UCSD-AML1 (cell line): ENCODE data around the gene UBASH3B.
A peak's percentile ranks its signal among the peaks of the same experiment; 100 is the strongest.

Experiments
- DNase-seq: peaks from one replicate; lab custom pipeline; 2025; ENCODE audit not compliant: unreplicated experiment; lab: John Stamatoyannopoulos, UW

The UBASH3B gene

DNA sequence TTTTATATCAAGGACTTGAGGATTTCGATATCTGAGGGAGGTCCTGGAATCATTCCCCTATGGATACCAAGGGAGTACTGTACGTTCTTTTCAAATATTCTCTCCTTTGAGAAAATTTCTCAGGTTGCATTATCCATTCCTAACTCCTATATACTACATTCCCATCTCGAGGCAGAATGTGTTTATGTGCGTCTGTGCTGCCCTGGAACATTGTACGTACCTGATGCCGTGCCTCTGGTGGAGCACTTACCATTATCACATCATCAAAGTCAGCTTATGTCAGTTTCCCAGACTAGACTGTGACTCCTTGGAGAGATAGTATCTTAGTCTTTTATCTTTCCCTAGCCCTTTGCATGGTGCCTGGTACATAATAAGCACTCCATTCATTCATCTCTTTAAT is 21.7 kb downstream of the UBASH3B start:
- no peak for DNase-seq

GRCh38 chr11:122678406-122678805 is 22.9 kb downstream of the UBASH3B start:
- DNase-seq, result no peak

DNA sequence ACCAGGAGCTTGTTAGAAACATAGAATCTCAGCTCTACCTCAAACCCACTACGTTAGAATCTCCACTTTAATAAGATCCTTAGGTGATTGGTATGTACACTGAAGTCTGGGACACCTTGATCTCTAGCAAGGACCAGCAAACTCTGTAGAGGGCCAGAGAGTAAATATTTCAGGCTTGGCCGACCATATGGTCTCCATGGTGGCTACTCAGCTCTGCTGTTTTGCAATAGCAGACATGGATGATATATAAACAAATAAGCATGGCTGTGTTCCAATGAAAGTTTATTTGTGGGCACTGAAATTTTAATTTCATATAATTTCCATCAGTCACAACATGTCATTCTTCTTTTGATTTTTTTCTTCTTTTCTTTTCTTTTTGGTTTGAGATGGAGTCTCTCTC is 23.9 kb downstream of the UBASH3B start:
- no peak for DNase-seq

DNA sequence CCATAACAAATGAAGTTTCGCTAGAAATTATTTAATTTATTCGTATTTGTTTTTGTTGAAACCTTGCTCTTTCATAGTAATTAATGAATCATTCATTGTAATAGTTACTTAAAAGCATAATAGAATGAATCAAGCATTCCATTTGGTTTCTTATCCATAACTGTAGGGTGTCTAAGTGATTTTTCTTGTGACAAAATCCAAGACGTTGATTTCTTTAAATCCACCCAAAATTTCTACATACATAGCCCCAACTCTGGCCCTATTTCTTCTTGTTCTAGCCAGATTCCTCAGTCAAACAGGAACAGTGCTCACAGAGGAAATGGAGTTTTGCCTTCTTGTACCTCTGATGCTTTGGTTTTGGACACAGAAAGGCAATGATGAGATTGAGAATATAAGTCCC is 25.5 kb downstream of the UBASH3B start:
- DNase-seq, result no peak

- DNase-seq, result no peak
Observed at GRCh38 chr11:122681735-122682134, 26.2 kb downstream of the UBASH3B start.

DNA sequence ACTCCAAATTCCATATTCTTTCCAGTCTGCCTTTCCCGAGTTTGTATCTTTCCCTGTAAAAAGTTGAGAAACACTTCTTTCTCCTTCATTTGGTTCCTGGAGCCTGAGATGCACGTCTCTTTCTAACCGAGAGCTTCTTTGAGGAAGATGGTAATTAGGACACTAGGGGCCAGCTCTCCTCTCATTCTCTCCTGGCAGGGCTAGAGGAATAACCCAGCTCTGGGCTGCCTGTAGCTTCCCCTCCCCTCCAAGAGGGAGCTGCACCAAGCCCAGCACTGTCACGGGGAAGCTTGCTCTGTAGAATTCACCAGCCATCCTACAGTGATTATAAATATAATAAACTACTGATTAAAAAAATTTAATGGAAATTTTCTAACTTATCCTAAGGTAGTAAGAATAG is 26.9 kb downstream of the UBASH3B start:
- no peak for DNase-seq

DNA sequence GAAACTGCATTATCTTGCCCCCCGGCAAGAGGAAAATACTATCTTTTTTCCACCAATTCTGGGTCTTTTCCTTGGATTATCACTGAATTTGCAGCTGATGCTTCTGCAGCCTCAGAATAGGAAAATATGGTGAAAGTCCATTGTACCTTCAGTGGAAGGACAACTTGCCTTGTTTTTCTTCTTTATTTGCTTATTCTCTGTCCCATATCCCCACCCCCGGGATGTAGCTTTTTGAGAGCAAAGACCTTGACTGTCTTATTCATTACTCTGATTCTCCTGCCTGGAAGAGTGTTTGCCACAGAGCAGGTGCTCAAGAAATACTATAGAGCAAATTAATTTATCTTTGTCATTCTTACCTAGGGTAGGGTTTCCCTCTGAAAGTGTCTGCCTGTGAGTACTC is 29.5 kb downstream of the UBASH3B start:
- no peak for DNase-seq

DNA sequence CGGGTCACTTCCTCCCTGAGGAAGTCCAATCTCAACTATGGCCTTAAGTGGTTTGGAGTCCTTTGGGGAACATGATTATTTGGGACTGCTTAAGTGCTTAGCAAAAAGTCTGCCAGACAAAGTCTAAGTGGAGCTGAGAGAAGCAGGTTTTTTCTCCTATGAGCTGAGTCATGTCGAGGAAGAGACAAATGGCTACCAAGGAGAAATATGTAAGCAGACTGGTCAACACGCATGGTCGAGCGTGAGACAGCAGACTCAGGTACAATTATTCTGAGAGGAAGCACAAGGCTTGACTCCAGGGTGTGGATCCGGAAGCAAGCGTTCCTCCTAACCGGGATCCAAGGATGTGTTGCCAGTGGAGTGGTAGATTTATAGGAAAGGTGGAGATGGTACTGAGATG is 30.6 kb downstream of the UBASH3B start:
- DNase-seq, result no peak

- no peak for DNase-seq
Observed at GRCh38 chr11:122690384-122690783, 34.9 kb downstream of the UBASH3B start.

DNA sequence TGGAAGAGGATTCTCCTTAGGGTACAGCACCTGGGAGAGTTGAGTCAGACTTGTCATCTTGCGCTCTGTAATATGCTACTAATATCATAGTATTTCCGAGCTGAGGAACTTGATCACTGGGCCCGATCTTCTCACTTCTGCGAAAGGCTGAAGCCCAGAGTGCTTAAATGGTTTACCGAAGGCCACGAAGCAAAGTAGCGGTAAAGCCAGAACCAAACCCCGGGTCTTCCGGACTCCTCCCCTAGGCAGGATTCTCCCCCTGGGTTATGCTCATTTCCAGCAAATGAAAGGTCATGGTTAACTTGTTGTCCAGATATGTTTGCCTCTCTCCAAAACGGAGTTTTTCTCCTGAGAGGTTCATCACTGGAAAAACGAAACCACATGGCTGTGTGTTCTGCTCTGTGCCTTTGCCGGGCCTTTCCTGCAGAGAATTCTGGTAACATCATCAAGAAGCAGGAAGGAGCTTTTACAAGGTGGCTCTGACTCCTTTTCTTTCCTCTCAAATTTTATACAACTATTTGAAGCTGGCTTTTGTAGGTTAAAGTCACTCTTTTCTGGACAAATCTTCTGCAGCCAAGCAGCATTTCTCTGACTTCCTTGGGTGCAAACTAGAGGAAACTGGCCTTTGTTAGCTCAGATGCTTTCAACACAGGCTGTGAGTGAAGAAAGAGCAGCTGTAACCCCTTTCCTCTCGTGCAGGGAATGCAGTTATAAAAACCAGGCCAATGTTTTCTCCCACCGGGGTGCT is 35.5 kb downstream of the UBASH3B start:
- DNase-seq, result no peak

DNA sequence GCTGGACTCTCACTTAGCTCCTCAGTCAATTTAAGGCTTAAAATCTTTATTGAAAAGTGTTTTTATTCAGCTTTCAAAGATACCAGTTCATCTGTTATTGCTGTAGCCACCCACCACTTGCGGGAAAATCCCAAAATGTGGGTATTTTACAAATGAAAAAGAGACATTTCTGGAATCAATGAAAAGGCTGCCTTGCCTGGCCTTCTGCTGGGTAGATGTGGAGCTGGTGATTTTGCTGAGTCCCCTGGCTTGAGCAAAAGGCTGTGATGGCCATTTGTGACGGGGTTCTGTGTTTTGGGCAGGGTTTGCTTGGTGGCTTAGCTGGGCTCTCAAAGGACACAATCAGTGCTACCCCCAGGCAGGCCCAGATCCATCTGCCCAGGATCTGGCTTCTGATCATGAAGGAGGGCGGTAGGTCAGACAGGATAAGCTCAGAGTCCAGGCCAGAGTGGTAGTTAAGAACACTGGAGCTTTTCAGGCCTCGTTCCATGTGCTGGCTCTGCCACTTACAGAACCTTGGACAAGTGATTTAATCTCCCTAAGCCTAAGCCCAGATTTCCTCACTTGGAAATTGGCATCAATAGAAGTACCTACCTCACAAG is 36.1 kb downstream of the UBASH3B start:
- no peak for DNase-seq

- DNase-seq, result no peak
Observed at GRCh38 chr11:122692444-122692843, 36.9 kb downstream of the UBASH3B start.

GRCh38 chr11:122695076-122695615 is 39.6 kb downstream of the UBASH3B start:
- DNase-seq, result no peak

DNA sequence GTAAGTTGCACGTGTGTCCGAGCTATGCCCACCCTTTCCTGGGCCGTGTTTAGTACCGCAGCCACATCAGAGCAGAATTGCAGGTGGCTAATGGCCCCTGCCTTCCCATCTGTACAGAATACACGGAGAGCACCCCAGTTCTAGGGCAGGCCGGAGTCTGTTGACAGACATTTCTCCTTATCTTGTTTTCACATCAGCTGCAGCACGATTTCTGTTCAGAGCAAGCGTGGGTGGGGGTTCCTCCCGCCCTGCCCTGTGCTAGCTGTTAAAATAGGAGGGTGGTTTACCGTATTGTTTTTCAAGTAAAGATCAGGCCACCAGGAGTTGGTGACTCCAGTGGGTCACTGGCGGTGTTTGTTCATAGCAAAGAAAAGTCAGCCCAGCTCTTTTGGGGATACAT is 41.1 kb downstream of the UBASH3B start:
- peak; percentile 25 for DNase-seq

DNA sequence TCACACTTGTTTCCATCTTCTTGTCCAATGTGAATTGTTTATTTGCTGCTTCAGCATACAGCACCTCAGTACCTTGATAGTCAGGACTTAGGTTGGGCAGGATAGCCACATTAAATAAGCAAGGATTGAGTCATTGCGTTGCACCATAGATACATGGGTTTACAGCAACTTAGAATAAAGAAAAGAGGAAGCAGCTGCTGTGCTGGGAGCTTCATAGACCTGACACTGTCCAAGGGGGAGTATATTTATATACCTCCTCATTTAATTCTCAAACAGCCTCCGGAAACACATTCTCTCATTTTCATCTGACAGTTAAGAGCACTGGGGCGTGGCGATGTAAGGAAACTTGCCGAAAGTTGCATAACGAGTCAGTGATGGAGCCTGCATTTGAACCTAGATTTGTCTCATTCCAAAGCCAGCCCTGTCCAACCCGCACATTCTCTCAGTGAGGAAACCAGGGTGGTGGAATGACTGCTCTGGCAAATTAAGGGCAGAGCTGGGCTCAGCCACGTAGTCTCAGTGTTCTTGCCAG is 42.2 kb downstream of the UBASH3B start:
- peak; percentile 45 for DNase-seq

GRCh38 chr11:122698392-122698791 is 42.9 kb downstream of the UBASH3B start:
- no peak for DNase-seq

DNA sequence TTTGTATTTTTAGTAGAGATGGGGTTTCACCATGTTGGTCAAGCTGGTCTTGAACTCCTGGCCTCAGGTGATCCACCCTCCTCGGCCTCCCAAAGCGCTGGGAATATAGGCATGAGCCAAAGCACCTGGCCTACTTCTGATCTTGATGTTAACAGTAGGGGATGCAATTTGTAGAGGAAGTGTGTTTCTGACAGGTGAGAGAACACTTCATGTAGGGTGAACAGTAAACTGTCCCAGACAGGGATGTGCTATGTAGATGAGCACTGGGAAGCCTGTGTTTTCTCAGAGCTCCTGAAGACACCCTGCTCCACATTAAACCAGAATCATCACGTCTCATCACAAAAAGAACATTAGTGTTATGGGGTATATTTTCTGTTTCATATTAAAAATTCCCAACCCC is 45.1 kb downstream of the UBASH3B start:
- no peak for DNase-seq

- DNase-seq, result no peak
Observed at GRCh38 chr11:122701143-122701542, 45.6 kb downstream of the UBASH3B start.

- no peak for DNase-seq
Observed at GRCh38 chr11:122703541-122704272, 48.2 kb downstream of the UBASH3B start.

- no peak for DNase-seq
Observed at GRCh38 chr11:122705396-122705795, 49.9 kb downstream of the UBASH3B start.

DNA sequence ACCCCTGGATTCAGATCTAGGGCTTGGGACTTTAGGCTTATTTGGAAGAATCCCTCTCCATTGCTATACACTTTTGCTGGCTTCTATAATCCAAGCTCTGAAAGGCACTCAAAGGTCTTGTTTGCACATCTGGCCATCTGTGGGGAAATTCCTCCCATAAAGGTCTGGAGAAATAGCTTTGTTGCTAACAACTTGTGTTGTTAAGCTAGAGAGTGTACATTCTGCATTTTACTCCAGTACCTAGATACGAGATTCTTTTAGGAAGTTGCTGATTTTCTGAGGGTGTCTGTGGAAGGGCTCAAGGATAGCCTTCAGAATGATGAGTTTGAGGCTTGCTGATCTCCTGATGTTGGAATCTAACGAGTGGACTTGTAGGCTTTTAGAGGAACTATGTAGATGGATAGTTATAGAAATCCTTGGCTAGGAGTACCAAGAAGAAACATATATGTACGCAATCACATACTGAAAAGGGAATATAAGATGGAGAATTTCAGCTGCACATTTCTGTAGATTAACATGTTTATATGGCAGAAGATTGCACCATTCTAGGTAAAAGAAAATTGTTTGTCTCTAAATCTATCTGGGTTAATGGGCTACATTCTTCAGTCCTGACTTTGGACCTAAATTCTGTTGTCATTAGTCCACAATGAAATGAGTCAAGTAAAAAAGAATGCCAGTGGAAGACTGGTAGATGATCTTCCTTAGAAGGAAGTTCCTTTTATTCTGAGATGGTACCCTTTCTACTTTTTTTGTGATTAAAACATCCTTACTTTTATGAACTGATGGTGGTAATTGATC is 51.0 kb downstream of the UBASH3B start:
- DNase-seq, result no peak
